ENCODE measurements around the gene SPTBN5.

GRCh38 chr15:41891226-41891625 lies 2.6 kb downstream of the SPTBN5 start:
- TF ChIP-seq CTCF (IDR thresholded peaks at IDR 0.05; ENCODE audit: low read depth, low read length, poor library complexity, severe bottlenecking) = no peak
- TF ChIP-seq EZH2phosphoT487 (IDR thresholded peaks at IDR 0.05; ENCODE audit: borderline replicate concordance, low read length) = no peak

All from DOHH2 (cell line).